Measurements from ENCODE around the gene GDPD4. TPM values are rescaled to one million over a fixed set of nuclear protein-coding genes. Genes with fewer than 3 reads are reported as not detected.

GDPD4 gene
- total and polyA plus RNA-seq, 2 of the 4 experiments (the other 2 are of a cell fraction) = not detected

GRCh38 chr11:77174559-77174958 lies 126.9 kb downstream of the GDPD4 start:
- H4K5ac ChIP-seq (ENCODE audit: low read depth, low read length) = no peak overlapping the region
- H3K9me1 ChIP-seq (ENCODE audit: insufficient read depth, low read length) = peaks cover 3% of the 10 kb centered on the region; the same call in 1 of the 2 replicates
- dilution Hi-C loops (cut with HindIII; ENCODE audit: low sequenced_read_pairs, unreplicated experiment) (no loop called here), intact Hi-C loops (cut with micrococcal nuclease) (no loop called here), in situ Hi-C loops (cut with MboI; ENCODE audit: low sequenced_read_pairs) (no loop called here)
- H3K4me1 ChIP-seq (ENCODE audit: control insufficient read depth, insufficient read depth, low read length) = no peaks in the 10 kb centered on the region
- no peak overlapping the region for H2BK20ac ChIP-seq (ENCODE audit: low read depth, low read length)
- TF ChIP-seq RAD21 (IDR thresholded peaks at IDR 0.05; ENCODE audit: low read length) = no peak
- CTCF ChIA-PET = interaction anchor here (1.9 kb wide), 1 partner anchor 13 kb away, joined by 4 read pairs; no protein-coding TSS in a partner anchor
- no peak for DNase-seq
- ATAC-seq (ENCODE audit: low read depth) = no peak
- no TSS peak for BruUV-seq (replicated peaks)
- no peak overlapping the region for H3K4ac ChIP-seq (ENCODE audit: low read depth, low read length)
- 87% methylated on average over 14 of the region's 16 CpGs; no CpG with 5 or more reads in 1 of the 2 experiments for WGBS, 2 experiments (ENCODE audit: extremely low coverage in 2 of 2, insufficient read length in 1 of 2)
- no peaks in the 10 kb centered on the region for H3K36me3 ChIP-seq (ENCODE audit: control insufficient read depth, insufficient read depth, low read length)
- no peak overlapping the region for H2BK5ac ChIP-seq (ENCODE audit: low read depth, low read length, poor library complexity, severe bottlenecking)
- no peak overlapping the region for H3K9ac ChIP-seq (ENCODE audit: low read depth, low read length)
- H3K56ac ChIP-seq (ENCODE audit: extremely low read depth, insufficient read depth, low read length) = no peak overlapping the region
- no peak overlapping the region for H2AK9ac ChIP-seq (replicated peaks; ENCODE audit: low read depth, low read length, poor library complexity)
- no peaks in the 10 kb centered on the region for H3K79me1 ChIP-seq (ENCODE audit: low read depth in 1 of 2, low read length in 2 of 2)
- no peak overlapping the region for H3K18ac ChIP-seq (ENCODE audit: low read depth, low read length)
- H2AFZ ChIP-seq (replicated peaks; ENCODE audit: low read length, poor library complexity) = no peak overlapping the region
- no peak overlapping the region for H3K27ac ChIP-seq (ENCODE audit: insufficient read depth, low read length)
- no peaks in the 10 kb centered on the region for H4K20me1 ChIP-seq (ENCODE audit: insufficient read depth, low read length)
- no peak overlapping the region for H2BK120ac ChIP-seq (ENCODE audit: low read depth, low read length)
- no peak overlapping the region for H3K23ac ChIP-seq (ENCODE audit: low read depth, low read length)
- H2BK15ac ChIP-seq (ENCODE audit: low read depth, low read length) = no peak overlapping the region
- POLR2A ChIA-PET (ENCODE audit: unreplicated experiment) = no interaction called here
- no peaks in the 10 kb centered on the region for H3K9me3 ChIP-seq (ENCODE audit: control insufficient read depth, insufficient read depth, low read length)
- peaks cover 29% of the 10 kb centered on the region for H3K27me3 ChIP-seq (ENCODE audit: control insufficient read depth, insufficient read depth, low read length)
- no peak overlapping the region for H3K4me2 ChIP-seq (ENCODE audit: low read depth, low read length)
- no peak overlapping the region for H4K91ac ChIP-seq (ENCODE audit: insufficient read depth, low read depth, low read length)
- H2AK5ac ChIP-seq (ENCODE audit: low read depth, low read length) = no peak overlapping the region
- no peak overlapping the region for H3K14ac ChIP-seq (replicated peaks; ENCODE audit: low read depth, low read length)
- H3K4me3 ChIP-seq (ENCODE audit: insufficient read depth, low read depth, low read length) = no peak overlapping the region
- no peak overlapping the region for H4K8ac ChIP-seq (ENCODE audit: low read depth in 2 of 2, low read length in 2 of 2)
